Loucy (cell line): ENCODE results near the gene NUP50.

Experiments
- EZH2phosphoT487 ChIP-seq: fragments of 200-600 bp; IDR thresholded peaks from 2 replicates; pipeline ENCODE4 v1.6.1; 2018; ENCODE audit warnings: antibody characterized with exemption, mild to moderate bottlenecking, moderate library complexity, borderline replicate concordance
- TF ChIP-seq, protein P1 (sequence below): fragments of 200-600 bp; sonication (generic); conservative IDR thresholded peaks from 2 replicates; pipeline ENCODE4 v1.5.1; 2014; ENCODE audit warnings: mild to moderate bottlenecking, antibody characterized with exemption, low read length

GRCh38 chr22:45179276-45180049 is 15.7 kb downstream of the NUP50 start:
- TF ChIP-seq, protein P1, sequence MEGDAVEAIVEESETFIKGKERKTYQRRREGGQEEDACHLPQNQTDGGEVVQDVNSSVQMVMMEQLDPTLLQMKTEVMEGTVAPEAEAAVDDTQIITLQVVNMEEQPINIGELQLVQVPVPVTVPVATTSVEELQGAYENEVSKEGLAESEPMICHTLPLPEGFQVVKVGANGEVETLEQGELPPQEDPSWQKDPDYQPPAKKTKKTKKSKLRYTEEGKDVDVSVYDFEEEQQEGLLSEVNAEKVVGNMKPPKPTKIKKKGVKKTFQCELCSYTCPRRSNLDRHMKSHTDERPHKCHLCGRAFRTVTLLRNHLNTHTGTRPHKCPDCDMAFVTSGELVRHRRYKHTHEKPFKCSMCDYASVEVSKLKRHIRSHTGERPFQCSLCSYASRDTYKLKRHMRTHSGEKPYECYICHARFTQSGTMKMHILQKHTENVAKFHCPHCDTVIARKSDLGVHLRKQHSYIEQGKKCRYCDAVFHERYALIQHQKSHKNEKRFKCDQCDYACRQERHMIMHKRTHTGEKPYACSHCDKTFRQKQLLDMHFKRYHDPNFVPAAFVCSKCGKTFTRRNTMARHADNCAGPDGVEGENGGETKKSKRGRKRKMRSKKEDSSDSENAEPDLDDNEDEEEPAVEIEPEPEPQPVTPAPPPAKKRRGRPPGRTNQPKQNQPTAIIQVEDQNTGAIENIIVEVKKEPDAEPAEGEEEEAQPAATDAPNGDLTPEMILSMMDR, result no peak
- no peak for TF ChIP-seq EZH2phosphoT487
